Uterus (tissue), 4 donors: ENCODE measurements around the gene LLCFC1. TPM values are rescaled to one million over a fixed set of nuclear protein-coding genes. Genes with fewer than 3 reads are reported as not detected.

Source experiments
- DNase-seq, 2 donors: peaks; one replicate each; pipeline ENCODE4 v3.0.0-alpha.2; 2019 to 2020
- H3K27ac ChIP-seq, 2 donors: fragments of 200-600 bp; sonication (generic); 1 replicate in 1 of 2; 2 replicates in 1 of 2; pipeline ENCODE4 v1.5.1; 2016 to 2018
- H3K27me3 ChIP-seq, 2 donors: fragments of 200-600 bp; sonication (generic); one replicate each; pipeline ENCODE4 v1.5.1; 2018 to 2019; ENCODE audit warnings: control low read depth in 1 of 2
- H3K36me3 ChIP-seq, 2 donors: fragments of 200-600 bp; sonication (generic); one replicate each; pipeline ENCODE4 v1.5.1; 2019; ENCODE audit warnings: control low read depth in 1 of 2
- H3K4me1 ChIP-seq, 2 donors: fragments of 200-600 bp; sonication (generic); one replicate each; pipeline ENCODE4 v1.5.1; 2018 to 2019; ENCODE audit warnings: control low read depth in 1 of 2
- H3K4me3 ChIP-seq, 2 donors: fragments of 200-600 bp; sonication (generic); 1 replicate in 1 of 2; 2 replicates in 1 of 2; pipeline ENCODE4 v1.5.1; 2018 to 2019; ENCODE audit warnings: mild to moderate bottlenecking in 1 of 2
- H3K9me3 ChIP-seq, 2 donors: fragments of 200-600 bp; sonication (generic); one replicate each; pipeline ENCODE4 v1.5.1; 2019; ENCODE audit warnings: control low read depth in 1 of 2
- CTCF ChIP-seq, 4 experiments: fragments of 200-600 bp in 2 of 4; fragments of 450-650 bp in 2 of 4; sonication (generic) in 2 of 4; IDR thresholded peaks; one replicate each; pipeline ENCODE4 v1.5.1; 2016 to 2019; ENCODE audit warnings: antibody characterized with exemption in 4 of 4, mild to moderate bottlenecking in 2 of 4, moderate library complexity in 1 of 4
- POLR2A ChIP-seq, 2 donors: fragments of 450-650 bp; IDR thresholded peaks; one replicate each; pipeline ENCODE4 v1.6.1; 2016; ENCODE audit warnings: antibody characterized with exemption in 2 of 2, mild to moderate bottlenecking in 1 of 2, moderate library complexity in 1 of 2
- intact Hi-C: fragments of 100-400 bp; cut with DNase I; formaldehyde crosslinking; loops from one replicate; pipeline ENCODE4 v1.15.1; 2023; ENCODE audit warnings: low total_unique reads
- total RNA-seq, 4 donors: library from RNA; depleted of rRNA in 3 of 4; stranded (reverse); fragments of >200 nt in 3 of 4; gene quantifications; one replicate each; pipeline versions ENCODE4 v1.1.0 to v1.2.4, GENCODE V29; 2014 to 2023
- donor health status: DM: yes; HTN: yes; CAD: no.

Gene LLCFC1
- total RNA-seq, 4 donors from 2014 or later, result not detected

DNA sequence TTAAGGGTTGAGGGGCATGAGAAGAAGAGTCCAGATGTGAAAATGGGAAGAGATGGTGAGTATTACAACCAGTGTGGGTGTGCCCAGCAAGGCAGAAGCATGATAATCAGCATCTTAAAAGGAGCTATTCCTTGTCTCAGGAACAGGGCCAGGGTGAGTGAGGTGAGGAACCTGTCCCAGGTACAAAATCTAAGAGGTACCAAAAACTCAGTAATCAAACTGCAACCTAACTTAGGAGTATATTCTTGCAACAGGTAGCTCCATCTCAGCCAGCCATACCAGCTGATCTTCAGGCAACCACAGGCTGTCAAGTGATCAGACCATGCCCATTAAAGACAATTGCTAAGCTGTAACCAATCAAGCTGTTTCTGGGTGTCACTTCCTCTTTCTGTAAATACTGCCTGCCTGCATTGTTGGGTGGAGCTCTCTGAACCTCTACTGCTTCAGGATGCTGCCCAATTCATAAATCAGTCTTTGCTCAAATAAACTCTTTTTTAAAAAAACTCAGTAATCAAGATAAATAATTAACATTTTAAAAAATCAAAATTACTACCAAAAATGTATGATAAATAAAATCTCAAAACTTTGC is 15.5 kb downstream of the LLCFC1 start:
- Histone ChIP-seq H3K9me3 (no peaks in the 10 kb centered on the region), H3K27me3 (no peaks in the 10 kb centered on the region), H3K4me1 (no peaks in the 10 kb centered on the region), H3K36me3 (no peaks in the 10 kb centered on the region), H3K4me3 (no peak overlapping the region), H3K27ac (no peak overlapping the region)
- no peak for DNase-seq
- intact Hi-C loops, result no loop called here
- no peak for TF ChIP-seq CTCF (IDR thresholded peaks at IDR 0.05)
- TF ChIP-seq POLR2A (IDR thresholded peaks at IDR 0.05), result no peak

DNA sequence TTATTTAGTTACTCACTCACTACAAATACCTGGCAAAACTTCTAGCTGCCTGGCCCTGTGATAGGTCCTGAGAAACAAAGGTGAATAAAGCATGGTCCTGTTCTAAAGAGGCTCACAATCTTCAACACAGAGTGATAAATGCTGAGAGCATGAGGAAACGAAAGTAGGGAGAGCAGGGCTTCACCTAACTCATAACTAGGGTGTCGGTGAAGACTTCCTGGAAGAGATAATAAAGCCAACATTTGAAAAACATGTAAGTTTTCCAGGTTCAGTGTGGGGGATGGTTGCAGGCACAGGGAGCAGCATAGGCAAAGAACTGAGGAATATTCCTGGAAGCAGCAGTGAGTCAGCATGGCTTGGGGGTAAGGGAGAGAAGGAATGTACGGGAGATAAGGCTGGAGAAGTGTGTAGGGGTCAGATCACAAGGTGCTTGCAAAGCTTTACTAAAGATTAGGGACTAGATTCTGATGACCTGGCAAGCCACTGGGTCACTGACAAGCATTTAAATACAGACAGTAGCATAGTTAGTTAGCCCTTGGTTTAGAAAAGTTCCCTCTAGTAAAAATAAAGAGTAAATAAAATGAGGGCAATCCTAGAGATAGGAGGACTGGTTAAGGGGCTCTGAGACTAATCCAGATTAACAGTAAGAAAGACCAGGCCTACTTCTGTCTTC is 17.8 kb downstream of the LLCFC1 start:
- Histone ChIP-seq H3K9me3 (no peaks in the 10 kb centered on the region), H3K4me1 (no peaks in the 10 kb centered on the region), H3K27ac (no peak overlapping the region), H3K36me3 (no peaks in the 10 kb centered on the region), H3K4me3 (no peak overlapping the region), H3K27me3 (no peaks in the 10 kb centered on the region)
- intact Hi-C loops, result no loop called here
- DNase-seq, result no peak
- TF ChIP-seq CTCF (IDR thresholded peaks at IDR 0.05), result no peak
- TF ChIP-seq POLR2A (IDR thresholded peaks at IDR 0.05), result no peak

GRCh38 chr7:142957723-142958122 is 18.4 kb downstream of the LLCFC1 start:
- intact Hi-C loops, result no loop called here
- Histone ChIP-seq H3K9me3 (no peaks in the 10 kb centered on the region), H3K27ac (no peak overlapping the region), H3K4me1 (no peaks in the 10 kb centered on the region), H3K36me3 (no peaks in the 10 kb centered on the region), H3K4me3 (no peak overlapping the region), H3K27me3 (no peaks in the 10 kb centered on the region)
- no peak for DNase-seq
- no peak for TF ChIP-seq CTCF (IDR thresholded peaks at IDR 0.05)
- no peak for TF ChIP-seq POLR2A (IDR thresholded peaks at IDR 0.05)

DNA sequence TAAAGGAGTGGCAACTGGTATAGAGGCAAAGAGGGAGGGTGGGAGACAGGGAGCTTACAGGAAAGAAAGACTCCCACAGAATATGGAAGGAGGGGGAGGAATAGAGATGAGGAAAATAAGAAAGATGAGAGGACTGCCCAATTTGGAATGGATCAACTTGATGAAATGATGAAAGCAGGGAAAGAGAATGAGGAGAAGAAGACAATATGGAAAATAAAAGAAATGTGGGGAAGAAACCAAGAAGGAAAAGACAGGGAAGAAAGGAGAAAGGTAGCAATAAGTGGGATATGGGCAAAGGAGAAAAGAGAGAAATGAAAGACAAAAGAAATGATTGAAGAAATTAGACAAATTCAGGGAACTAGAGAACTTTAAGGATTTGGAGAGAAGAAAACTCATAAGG is 19.9 kb downstream of the LLCFC1 start:
- Histone ChIP-seq H3K27ac (no peak overlapping the region), H3K4me1 (no peaks in the 10 kb centered on the region), H3K27me3 (no peaks in the 10 kb centered on the region), H3K4me3 (no peak overlapping the region), H3K36me3 (no peaks in the 10 kb centered on the region), H3K9me3 (no peaks in the 10 kb centered on the region)
- TF ChIP-seq POLR2A (IDR thresholded peaks at IDR 0.05) (no peak), CTCF (IDR thresholded peaks at IDR 0.05) (no peak)
- intact Hi-C loops, result no loop called here
- DNase-seq, result no peak

- intact Hi-C loops, result no loop called here
- H3K4me1 ChIP-seq, result no peaks in the 10 kb centered on the region
- H3K36me3 ChIP-seq, result no peaks in the 10 kb centered on the region
- TF ChIP-seq CTCF (IDR thresholded peaks at IDR 0.05) (no peak), POLR2A (IDR thresholded peaks at IDR 0.05) (no peak)
- H3K27ac ChIP-seq, result no peak overlapping the region
- H3K27me3 ChIP-seq, result no peaks in the 10 kb centered on the region
- H3K9me3 ChIP-seq, result no peaks in the 10 kb centered on the region
- DNase-seq, result no peak
- no peak overlapping the region for H3K4me3 ChIP-seq
Measured at GRCh38 chr7:142960955-142961512, 21.8 kb downstream of the LLCFC1 start.
